Measurements from ENCODE around the gene HDDC3.
"Not testable (repeated sequence)": the region's sequence is repeated elsewhere in the genome, so short reads cannot be mapped to it uniquely, and the experiment has no call there.

- TF ChIP-seq CTCF (conservative IDR thresholded peaks at IDR 0.05; ENCODE audit: low read depth, low read length); EZH2 (IDR thresholded peaks at IDR 0.05; ENCODE audit: low read length, unreplicated experiment): not testable (repeated sequence)
Observed at GRCh38 chr15:90926766-90927165, 5.6 kb downstream of the HDDC3 start.
